ENCODE measurements around the gene ENDOU. TPM values are rescaled to one million over a fixed set of nuclear protein-coding genes. Genes with fewer than 3 reads are reported as not detected.
"Not testable (repeated sequence)": the region's sequence is repeated elsewhere in the genome, so short reads cannot be mapped to it uniquely, and the experiment has no call there.

Gene ENDOU
- polyA plus RNA-seq, 2 of the 4 experiments (the other 2 are of a cell fraction) = not detected

- FAIRE-seq (no peak), DNase-seq (ENCODE audit: low read depth in 1 of 2, low spot score in 1 of 2) (no peak), ATAC-seq (no peak)
- Histone ChIP-seq H3K4me2 (no peak overlapping the region), H3K4me1 (no peaks in the 10 kb centered on the region), H3K9me3 (no peaks in the 10 kb centered on the region), H3K4me3 (no peak overlapping the region), H3K27ac (no peak overlapping the region)
- TF ChIP-seq EP300 (IDR thresholded peaks at IDR 0.05) = no peak
- TF ChIP-seq, protein P1, sequence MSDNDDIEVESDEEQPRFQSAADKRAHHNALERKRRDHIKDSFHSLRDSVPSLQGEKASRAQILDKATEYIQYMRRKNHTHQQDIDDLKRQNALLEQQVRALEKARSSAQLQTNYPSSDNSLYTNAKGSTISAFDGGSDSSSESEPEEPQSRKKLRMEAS (IDR thresholded peaks at IDR 0.05) = no peak
- TF ChIP-seq JUN (IDR thresholded peaks at IDR 0.05) = no peak
- no peak for TF ChIP-seq ELK1 (IDR thresholded peaks at IDR 0.05; ENCODE audit: low read depth, low read length)
- no peak for TF ChIP-seq CBX8 (IDR thresholded peaks at IDR 0.05)
- no peak for TF ChIP-seq GATA3 (IDR thresholded peaks at IDR 0.05; ENCODE audit: borderline replicate concordance)
- TF ChIP-seq FOSB (CRISPR knock-in tag; IDR thresholded peaks at IDR 0.05) = no peak
- TF ChIP-seq KDM5A (IDR thresholded peaks at IDR 0.05) = no peak
- no peak for TF ChIP-seq FOXS1 (CRISPR knock-in tag; IDR thresholded peaks at IDR 0.05)
- TF ChIP-seq NFE2L2 (conservative IDR thresholded peaks at IDR 0.05; ENCODE audit: low read length) = no peak
- no peak for TF ChIP-seq RCOR1 (IDR thresholded peaks at IDR 0.05; ENCODE audit: low read depth, low read length)
- ChIA-PET POLR2A (no interaction called here), CTCF (interaction anchor here (0.6 to 1.9 kb wide), 3 partner anchors 15 to 36 kb away, joined by 3 to 6 read pairs (median 4); no protein-coding TSS in a partner anchor)
- 95% methylated on average over 2 of the region's 2 CpGs for WGBS (ENCODE audit: missing lambda C conversion rate)
These were observed 45.5 kb downstream of the ENDOU start for GRCh38 chr12:47679785-47680184.

- ChIA-PET CTCF (interaction anchor here (3.5 kb wide), 1 partner anchor 21 kb away, joined by 17 read pairs; no protein-coding TSS in a partner anchor), POLR2A (no interaction called here)
- TF ChIP-seq MYC (IDR thresholded peaks at IDR 0.05; ENCODE audit: borderline replicate concordance, low read length) (no peak), ATOH8 (CRISPR knock-in tag; IDR thresholded peaks at IDR 0.05; ENCODE audit: low read depth) (no peak), HMGXB4 (CRISPR knock-in tag; IDR thresholded peaks at IDR 0.05; ENCODE audit: borderline replicate concordance) (no peak), HOXB13 (CRISPR knock-in tag; IDR thresholded peaks at IDR 0.05; ENCODE audit: low read depth) (no peak), HDAC2 (IDR thresholded peaks at IDR 0.05) (no peak)
- FAIRE-seq (peak; percentile 65), DNase-seq (ENCODE audit: low read depth in 1 of 2, low spot score in 1 of 2) (no peak), ATAC-seq (no peak)
- Histone ChIP-seq H3K27ac (no peak overlapping the region), H3K9me3 (no peaks in the 10 kb centered on the region), H3K4me1 (no peaks in the 10 kb centered on the region), H3K4me3 (no peak overlapping the region), H3K4me2 (no peak overlapping the region)
- WGBS (ENCODE audit: missing lambda C conversion rate) = 96% methylated on average over 2 of the region's 2 CpGs
These were observed 53.2 kb downstream of the ENDOU start for GRCh38 chr12:47672068-47672467.

- POLR2A ChIA-PET, H3K27ac ChIP-seq: not testable (repeated sequence)
These were observed 57.4 kb downstream of the ENDOU start for GRCh38 chr12:47667935-47668334.

More at GRCh38 chr12:47667935-47668334, 57.4 kb downstream of the ENDOU start:
- not testable (repeated sequence) for FAIRE-seq; H3K9me3 ChIP-seq; ATAC-seq; H3K4me1 ChIP-seq; DNase-seq (ENCODE audit: low read depth in 1 of 2, low spot score in 1 of 2); H3K4me3 ChIP-seq; H3K4me2 ChIP-seq
- CTCF ChIA-PET = interaction anchor here (1.0 kb wide), 1 partner anchor 16 kb away, joined by 4 read pairs; no protein-coding TSS in a partner anchor
- WGBS (ENCODE audit: missing lambda C conversion rate) = 91% methylated on average over 6 of the region's 6 CpGs
- peak in 1 of 2 experiments; percentile 12; a peak in 2 of 4 replicates for TF ChIP-seq CEBPB (IDR thresholded peaks at IDR 0.05)

Other genes starting within 250 kb of the ENDOU start
- 51.9 and 74.6 TPM in 2 replicates for gene RPAP3, start 19.5 kb downstream of the ENDOU start, polyA plus RNA-seq (2011; rRNA removed)
- 49.1 to 51.6 TPM (median 49.5 TPM) in 3 replicates for gene RPAP3, start 19.5 kb downstream of the ENDOU start, polyA plus RNA-seq (2017; fragmentation: RNase III; extraction: RNeasy Plus Mini Kit Qiagen cat#74134 plus additional on column Dnase treatment)
- 0.70 and 0.75 TPM in 2 replicates for gene RAPGEF3, start 33.4 kb upstream of the ENDOU start, polyA plus RNA-seq (2011; rRNA removed)
- gene RAPGEF3, start 33.4 kb upstream of the ENDOU start, polyA plus RNA-seq (2017; fragmentation: RNase III; extraction: RNeasy Plus Mini Kit Qiagen cat#74134 plus additional on column Dnase treatment) = 0.69 to 0.89 TPM (median 0.88 TPM) in 3 replicates
- 25.1 and 27.3 TPM in 2 replicates for gene SLC48A1, start 47.7 kb upstream of the ENDOU start, polyA plus RNA-seq (2011; rRNA removed)
- 32.6 to 35.2 TPM (median 33.3 TPM) in 3 replicates for gene SLC48A1, start 47.7 kb upstream of the ENDOU start, polyA plus RNA-seq (2017; fragmentation: RNase III; extraction: RNeasy Plus Mini Kit Qiagen cat#74134 plus additional on column Dnase treatment)
- 17.2 and 20.8 TPM in 2 replicates for gene HDAC7, start 94.4 kb upstream of the ENDOU start, polyA plus RNA-seq (2011; rRNA removed)
- gene HDAC7, start 94.4 kb upstream of the ENDOU start, polyA plus RNA-seq (2017; fragmentation: RNase III; extraction: RNeasy Plus Mini Kit Qiagen cat#74134 plus additional on column Dnase treatment) = 34.1 to 38.9 TPM (median 36.0 TPM) in 3 replicates
- 2.1 and 2.2 TPM in 2 replicates for gene VDR, start 179.5 kb upstream of the ENDOU start, polyA plus RNA-seq (2011; rRNA removed)
- gene VDR, start 179.5 kb upstream of the ENDOU start, polyA plus RNA-seq (2017; fragmentation: RNase III; extraction: RNeasy Plus Mini Kit Qiagen cat#74134 plus additional on column Dnase treatment) = 1.9 to 2.0 TPM (median 1.9 TPM) in 3 replicates
- 236 and 331 TPM in 2 replicates for gene TMEM106C, start 238.1 kb upstream of the ENDOU start, polyA plus RNA-seq (2011; rRNA removed)
- gene TMEM106C, start 238.1 kb upstream of the ENDOU start, polyA plus RNA-seq (2017; fragmentation: RNase III; extraction: RNeasy Plus Mini Kit Qiagen cat#74134 plus additional on column Dnase treatment) = 166 to 178 TPM (median 178 TPM) in 3 replicates

Data from A549 (cell line).